HG03442 (cell line): ENCODE measurements around the gene GPC6.

Experiments used
- ATAC-seq: cut with Tn5 transposase; IDR thresholded peaks from one replicate; pipeline ENCODE4 v1.9.1; 2021; ENCODE audit warnings: mild to moderate bottlenecking, moderate library complexity; ENCODE audit not compliant: unreplicated experiment

GPC6 gene

GRCh38 chr13:94218951-94219350 lies 992.3 kb downstream of the GPC6 start:
- no peak for ATAC-seq

- ATAC-seq: no peak
Observed at GRCh38 chr13:94224670-94225069, 998.1 kb downstream of the GPC6 start.

GRCh38 chr13:94227255-94227879 lies 1000.8 kb downstream of the GPC6 start:
- no peak for ATAC-seq

GRCh38 chr13:94228763-94229162 lies 1002.2 kb downstream of the GPC6 start:
- ATAC-seq: no peak

- no peak for ATAC-seq
Observed at GRCh38 chr13:94232161-94232950, 1005.7 kb downstream of the GPC6 start.

- ATAC-seq: no peak
Observed at GRCh38 chr13:94232956-94233355, 1006.3 kb downstream of the GPC6 start.

GRCh38 chr13:94233401-94233800 lies 1006.8 kb downstream of the GPC6 start:
- no peak for ATAC-seq

GRCh38 chr13:94233837-94234236 lies 1007.2 kb downstream of the GPC6 start:
- no peak for ATAC-seq

GRCh38 chr13:94234738-94235137 lies 1008.1 kb downstream of the GPC6 start:
- ATAC-seq: no peak

- no peak for ATAC-seq
Observed at GRCh38 chr13:94236132-94236531, 1009.5 kb downstream of the GPC6 start.

- ATAC-seq: peak; percentile 43
Observed at GRCh38 chr13:94236872-94237271, 1010.3 kb downstream of the GPC6 start.

GRCh38 chr13:94239135-94239534 lies 1012.5 kb downstream of the GPC6 start:
- peak; percentile 80 for ATAC-seq

GRCh38 chr13:94242554-94242953 lies 1015.9 kb downstream of the GPC6 start:
- no peak for ATAC-seq

GRCh38 chr13:94243551-94243950 lies 1016.9 kb downstream of the GPC6 start:
- no peak for ATAC-seq

GRCh38 chr13:94246495-94246894 lies 1019.9 kb downstream of the GPC6 start:
- ATAC-seq: no peak

- no peak for ATAC-seq
Observed at GRCh38 chr13:94247890-94248289, 1021.3 kb downstream of the GPC6 start.

- no peak for ATAC-seq
Observed at GRCh38 chr13:94248454-94249228, 1022.0 kb downstream of the GPC6 start.

- ATAC-seq: no peak
Observed at GRCh38 chr13:94249512-94249911, 1022.9 kb downstream of the GPC6 start.

- ATAC-seq: no peak
Observed at GRCh38 chr13:94251831-94252608, 1025.4 kb downstream of the GPC6 start.

GRCh38 chr13:94254737-94255136 lies 1028.1 kb downstream of the GPC6 start:
- ATAC-seq: no peak

- no peak for ATAC-seq
Observed at GRCh38 chr13:94256721-94257120, 1030.1 kb downstream of the GPC6 start.
